GM23248 (cell line): Measurements from ENCODE around the gene RND1. TPM values are rescaled to one million over a fixed set of nuclear protein-coding genes. Genes with fewer than 3 reads are reported as not detected.

Source experiments
- DNase-seq: peaks from one replicate; pipeline ENCODE4 v3.0.0-alpha.2; 2015
- H2AFZ ChIP-seq: fragments of 200-600 bp; sonication (generic); 2 replicates; pipeline ENCODE4 v1.6.1; 2016; ENCODE audit warnings: antibody characterized with exemption
- H3F3A ChIP-seq: fragments of 200-600 bp; sonication (generic); 2 replicates; pipeline ENCODE4 v1.6.1; 2016; ENCODE audit warnings: mild to moderate bottlenecking, antibody characterized with exemption, mixed run types; ENCODE audit not compliant: insufficient read depth
- H3K27ac ChIP-seq: fragments of 200-600 bp; sonication (generic); 2 replicates; pipeline ENCODE4 v1.5.1; 2016; ENCODE audit warnings: mild to moderate bottlenecking
- H3K27me3 ChIP-seq: fragments of 200-600 bp; sonication (generic); replicated peaks from 2 replicates; pipeline ENCODE4 v1.6.1; 2016; ENCODE audit warnings: mild to moderate bottlenecking; ENCODE audit not compliant: insufficient read depth
- H3K36me3 ChIP-seq: fragments of 200-600 bp; sonication (generic); 2 replicates; pipeline ENCODE4 v1.6.1; 2016; ENCODE audit warnings: low read depth, mild to moderate bottlenecking
- H3K4me1 ChIP-seq: fragments of 200-600 bp; sonication (generic); 2 replicates; pipeline ENCODE4 v1.6.1; 2016; ENCODE audit warnings: mild to moderate bottlenecking; ENCODE audit not compliant: insufficient read depth
- H3K4me2 ChIP-seq: fragments of 200-600 bp; sonication (generic); one replicate; pipeline ENCODE4 v1.6.1; 2016; ENCODE audit warnings: mild to moderate bottlenecking; ENCODE audit not compliant: unreplicated experiment
- H3K4me3 ChIP-seq: fragments of 200-600 bp; sonication (generic); 2 replicates; pipeline ENCODE4 v1.5.1; 2016; ENCODE audit warnings: mild to moderate bottlenecking
- H3K79me2 ChIP-seq: fragments of 200-600 bp; sonication (generic); 2 replicates; pipeline ENCODE4 v1.6.1; 2016; ENCODE audit warnings: mild to moderate bottlenecking; ENCODE audit not compliant: insufficient read depth
- H3K9ac ChIP-seq: fragments of 200-600 bp; sonication (generic); 2 replicates; pipeline ENCODE4 v1.6.1; 2016; ENCODE audit warnings: mild to moderate bottlenecking
- H3K9me2 ChIP-seq: fragments of 200-600 bp; sonication (generic); 2 replicates; pipeline ENCODE4 v1.6.1; 2016; ENCODE audit warnings: mixed run types, mild to moderate bottlenecking, moderate library complexity; ENCODE audit not compliant: insufficient read depth
- H3K9me3 ChIP-seq: fragments of 200-600 bp; sonication (generic); one replicate; pipeline ENCODE4 v1.6.1; 2017; ENCODE audit warnings: low read depth
- H4K20me1 ChIP-seq: fragments of 200-600 bp; sonication (generic); 2 replicates; pipeline ENCODE4 v1.6.0; 2016; ENCODE audit not compliant: insufficient read depth
- EZH2 ChIP-seq: fragments of 200-600 bp; sonication (generic); IDR thresholded peaks from 2 replicates; pipeline ENCODE4 v1.6.1; 2018; ENCODE audit warnings: antibody characterized with exemption, mild to moderate bottlenecking; ENCODE audit not compliant: insufficient read depth, poor library complexity, severe bottlenecking
- EZH2phosphoT487 ChIP-seq: fragments of 200-600 bp; sonication (generic); IDR thresholded peaks from 2 replicates; pipeline ENCODE4 v1.6.1; 2018; ENCODE audit warnings: antibody characterized with exemption, moderate library complexity, mild to moderate bottlenecking, low read depth; ENCODE audit not compliant: insufficient read depth
- WGBS, 2 experiments: methylation state at CpG; one replicate each; pipeline ENCODE4 v1.1.6; 2015 to 2017; ENCODE audit warnings: low lambda C conversion rate in 2 of 2, low coverage in 1 of 2; ENCODE audit errors: missing lambda C conversion rate in 2 of 2; 5-methylcytosine and 5-hydroxymethylcytosine counted together
- in situ Hi-C: fragments of 300-500 bp; cut with MboI; formaldehyde crosslinking; loops from 2 replicates; pipeline ENCODE4 v1.15.0; 2020
- polyA plus RNA-seq: library from polyadenylated mRNA; unstranded; fragments of >200 nt; fragmentation: Nextera tagmentation; extraction: Ambion mirVana; gene quantifications from 2 replicates; pipeline ENCODE4 v1.2.1, GENCODE V29; 2016
- small RNA-seq: library from RNA; depleted of rRNA; stranded (forward); fragments of <200 nt; gene quantifications from one replicate; pipeline ENCODE3, GENCODE V24; 2014; ENCODE audit warnings: low read depth, low replicate concordance
- total RNA-seq: library from RNA; depleted of rRNA; stranded (reverse); fragments of >200 nt; shearing (Covaris generic); gene quantifications from 2 replicates; pipeline ENCODE4 v1.2.3, GENCODE V29; 2014; rRNA removed

Gene RND1
- total and polyA plus RNA-seq, 2 experiments from 2014 or later = 0.32 TPM; not detected in 1

GRCh38 chr12:48812389-48812788 lies 53.3 kb downstream of the RND1 start:
- H3F3A ChIP-seq = peaks cover 11% of the 10 kb centered on the region; the same call in 1 of the 2 replicates
- H3K4me1 ChIP-seq = peaks cover 36% of the 10 kb centered on the region
- H2AFZ ChIP-seq = no peak overlapping the region
- H4K20me1 ChIP-seq = no peaks in the 10 kb centered on the region
- peaks cover 33% of the 10 kb centered on the region for H3K79me2 ChIP-seq
- TF ChIP-seq EZH2phosphoT487 (no peak), EZH2 (no peak)
- 82 to 92% methylated on average over 2 of the region's 2 CpGs for WGBS, 2 experiments
- H3K27ac ChIP-seq = no peak overlapping the region
- no peaks in the 10 kb centered on the region for H3K27me3 ChIP-seq
- no peaks in the 10 kb centered on the region for H3K36me3 ChIP-seq
- H3K4me3 ChIP-seq = no peak overlapping the region
- peak overlapping the region; percentile 14; the same call in 1 of the 2 replicates for H3K9ac ChIP-seq
- H3K4me2 ChIP-seq = peak overlapping the region; percentile 15
- no peaks in the 10 kb centered on the region for H3K9me2 ChIP-seq
- H3K9me3 ChIP-seq = no peaks in the 10 kb centered on the region
- no peak for DNase-seq
- in situ Hi-C loops = no loop called here

- Histone ChIP-seq H3K27me3 (no peaks in the 10 kb centered on the region), H3K9me2 (no peaks in the 10 kb centered on the region), H3K9ac (peak overlapping the region; percentile 28; the same call in 1 of the 2 replicates), H3K79me2 (peaks cover 25% of the 10 kb centered on the region), H3K4me2 (peak overlapping the region; percentile 7), H3K4me1 (peaks cover 36% of the 10 kb centered on the region), H3K9me3 (no peaks in the 10 kb centered on the region), H4K20me1 (no peaks in the 10 kb centered on the region), H3F3A (peaks cover 11% of the 10 kb centered on the region; the same call in 1 of the 2 replicates), H3K36me3 (no peaks in the 10 kb centered on the region), H3K4me3 (peak overlapping the region; percentile 11; the same call in 1 of the 2 replicates), H2AFZ (peak overlapping the region; percentile 69; the same call in 1 of the 2 replicates), H3K27ac (peak overlapping the region; percentile 56)
- TF ChIP-seq EZH2 (no peak), EZH2phosphoT487 (no peak)
- DNase-seq = no peak
- WGBS, 2 experiments = 85 to 87% methylated on average over 5 of the region's 5 CpGs
- in situ Hi-C loops = no loop called here
Measured at GRCh38 chr12:48811437-48812090, 54.1 kb downstream of the RND1 start.

- Histone ChIP-seq H3K9me2 (no peaks in the 10 kb centered on the region), H3K9me3 (no peaks in the 10 kb centered on the region), H4K20me1 (no peaks in the 10 kb centered on the region), H3K4me2 (peak overlapping the region; percentile 59), H2AFZ (peak overlapping the region; percentile 69), H3F3A (peaks cover 11% of the 10 kb centered on the region; the same call in 1 of the 2 replicates), H3K36me3 (no peaks in the 10 kb centered on the region), H3K27me3 (no peaks in the 10 kb centered on the region), H3K79me2 (peaks cover 19% of the 10 kb centered on the region), H3K4me3 (0 out of 2 replicates have a peak overlapping the region, but pooled peaks have one; percentile 11), H3K4me1 (peaks cover 32% of the 10 kb centered on the region), H3K9ac (peak overlapping the region; percentile 28), H3K27ac (peak overlapping the region; percentile 56)
- WGBS, 2 experiments = 22 to 32% methylated on average over 5 of the region's 5 CpGs
- in situ Hi-C loops = no loop called here
- DNase-seq = peak; percentile 94
- TF ChIP-seq EZH2 = no peak
- no peak for TF ChIP-seq EZH2phosphoT487
Measured at GRCh38 chr12:48810903-48811431, 54.7 kb downstream of the RND1 start.

GRCh38 chr12:48807981-48808380 lies 57.7 kb downstream of the RND1 start:
- Histone ChIP-seq H3K36me3 (no peaks in the 10 kb centered on the region), H3K79me2 (0 out of 2 replicates have a peak, but pooled peaks cover under 1% of the 10 kb centered on the region), H3K4me1 (peaks cover 24% of the 10 kb centered on the region), H3K4me2 (no peak overlapping the region), H3F3A (peaks cover 11% of the 10 kb centered on the region; the same call in 1 of the 2 replicates), H3K9me3 (no peaks in the 10 kb centered on the region), H2AFZ (no peak overlapping the region), H4K20me1 (no peaks in the 10 kb centered on the region), H3K27me3 (no peaks in the 10 kb centered on the region), H3K9ac (no peak overlapping the region), H3K27ac (no peak overlapping the region), H3K9me2 (no peaks in the 10 kb centered on the region), H3K4me3 (no peak overlapping the region)
- in situ Hi-C loops = no loop called here
- 94 to 96% methylated on average over 3 of the region's 3 CpGs for WGBS, 2 experiments
- DNase-seq = peak; percentile 27
- no peak for TF ChIP-seq EZH2
- no peak for TF ChIP-seq EZH2phosphoT487

Small RNA genes within 50 kb of the gene (small RNA-seq; reads per million reads assigned to genes)
- gene AC073610.1 (not detected), gene RF00019 (not detected), gene RNU6-600P (not detected)

Other genes starting within 250 kb of the RND1 start
- 25.7 and 44.4 TPM in 2 replicates for gene KANSL2, start 183.6 kb downstream of the RND1 start, total RNA-seq
- 28.6 and 30.0 TPM in 2 replicates for gene KANSL2, start 183.6 kb downstream of the RND1 start, polyA plus RNA-seq
- 19.3 and 71.6 TPM in 2 replicates for gene CCNT1, start 149.2 kb downstream of the RND1 start, total RNA-seq
- gene CCNT1, start 149.2 kb downstream of the RND1 start, polyA plus RNA-seq = 5.5 and 6.7 TPM in 2 replicates
- 24.8 and 25.8 TPM in 2 replicates for gene ADCY6, start 76.8 kb downstream of the RND1 start, total RNA-seq
- gene ADCY6, start 76.8 kb downstream of the RND1 start, polyA plus RNA-seq = 4.1 TPM in 2 replicates
- gene CACNB3, start 47.4 kb downstream of the RND1 start, total RNA-seq = 18.6 and 26.8 TPM in 2 replicates
- gene CACNB3, start 47.4 kb downstream of the RND1 start, polyA plus RNA-seq = 22.4 and 22.6 TPM in 2 replicates
- 56.5 and 61.0 TPM in 2 replicates for gene DDX23, start 13.7 kb downstream of the RND1 start, total RNA-seq
- 32.1 and 34.2 TPM in 2 replicates for gene DDX23, start 13.7 kb downstream of the RND1 start, polyA plus RNA-seq
- gene FKBP11, start 59.6 kb upstream of the RND1 start, total RNA-seq = 17.4 and 28.1 TPM in 2 replicates
- 158 and 159 TPM in 2 replicates for gene FKBP11, start 59.6 kb upstream of the RND1 start, polyA plus RNA-seq
- gene ARF3, start 91.6 kb upstream of the RND1 start, total RNA-seq = 55.3 and 87.7 TPM in 2 replicates
- 65.0 and 71.7 TPM in 2 replicates for gene ARF3, start 91.6 kb upstream of the RND1 start, polyA plus RNA-seq
- gene WNT10B, start 105.9 kb upstream of the RND1 start, total RNA-seq = 0.32 TPM in 1 of 2 replicates, not detected in the other
- 0.29 and 0.61 TPM in 2 replicates for gene WNT10B, start 105.9 kb upstream of the RND1 start, polyA plus RNA-seq
- gene WNT1, start 112.5 kb upstream of the RND1 start, total RNA-seq = not detected in 2 replicates
- not detected in 2 replicates for gene WNT1, start 112.5 kb upstream of the RND1 start, polyA plus RNA-seq
- gene DDN, start 133.5 kb upstream of the RND1 start, total RNA-seq = 0.13 TPM in 1 of 2 replicates, not detected in the other
- gene DDN, start 133.5 kb upstream of the RND1 start, polyA plus RNA-seq = 0.06 TPM in 1 of 2 replicates, not detected in the other
- gene PRKAG1, start 152.9 kb upstream of the RND1 start, total RNA-seq = 86.1 and 91.3 TPM in 2 replicates
- 62.5 and 66.8 TPM in 2 replicates for gene PRKAG1, start 152.9 kb upstream of the RND1 start, polyA plus RNA-seq
- 8.2 and 12.8 TPM in 2 replicates for gene KMT2D, start 194.9 kb upstream of the RND1 start, total RNA-seq
- 8.6 and 10.3 TPM in 2 replicates for gene KMT2D, start 194.9 kb upstream of the RND1 start, polyA plus RNA-seq
- 0.86 and 1.1 TPM in 2 replicates for gene RHEBL1, start 204.1 kb upstream of the RND1 start, total RNA-seq
- gene RHEBL1, start 204.1 kb upstream of the RND1 start, polyA plus RNA-seq = 0.63 and 0.65 TPM in 2 replicates
- not detected in 2 replicates for gene DHH, start 228.9 kb upstream of the RND1 start, total RNA-seq
- gene DHH, start 228.9 kb upstream of the RND1 start, polyA plus RNA-seq = not detected in 2 replicates
- gene LMBR1L, start 245.0 kb upstream of the RND1 start, total RNA-seq = 22.0 and 62.9 TPM in 2 replicates
- 28.2 and 31.6 TPM in 2 replicates for gene LMBR1L, start 245.0 kb upstream of the RND1 start, polyA plus RNA-seq